Midbrain (tissue), 1 donor: ENCODE results near the gene RALGPS1.

ENCODE experiments used
- DNase-seq: peaks from one replicate; lab custom pipeline; 2025; lab: John Stamatoyannopoulos, UW

The RALGPS1 gene

DNA sequence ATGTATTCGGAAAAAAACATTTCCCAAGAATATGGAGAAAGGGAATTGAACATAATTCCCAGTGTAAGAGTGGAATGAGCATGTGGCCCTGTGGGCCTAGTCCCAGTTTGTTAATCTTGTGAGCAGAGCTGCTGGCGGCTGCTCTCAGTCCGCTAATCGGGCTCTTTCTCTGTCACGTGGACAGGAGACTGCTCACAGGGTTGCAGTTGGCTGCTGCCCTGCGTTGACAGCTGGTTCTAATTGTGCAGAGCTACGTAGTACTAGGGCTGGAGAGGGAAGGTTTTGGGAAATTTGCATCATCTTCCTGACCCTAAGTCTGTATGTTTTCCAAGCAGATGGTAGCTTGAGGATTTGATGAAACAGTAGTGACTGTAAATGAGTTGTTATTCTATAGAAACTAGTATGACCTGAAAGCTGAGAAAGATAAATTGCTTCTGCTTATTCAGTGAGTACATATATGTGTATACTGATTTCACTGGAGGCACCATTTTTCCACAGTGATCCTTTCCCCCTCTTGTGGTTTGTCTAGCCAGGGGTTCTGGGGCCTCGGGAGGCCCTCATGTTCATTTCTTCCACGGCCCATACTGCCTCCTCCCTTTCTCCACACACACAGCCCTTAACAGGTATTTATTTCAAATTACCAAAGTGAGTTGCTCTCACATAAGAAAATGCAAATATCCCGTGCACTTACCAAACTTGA is 107.2 kb downstream of the RALGPS1 start:
- peak; percentile 89 for DNase-seq

DNA sequence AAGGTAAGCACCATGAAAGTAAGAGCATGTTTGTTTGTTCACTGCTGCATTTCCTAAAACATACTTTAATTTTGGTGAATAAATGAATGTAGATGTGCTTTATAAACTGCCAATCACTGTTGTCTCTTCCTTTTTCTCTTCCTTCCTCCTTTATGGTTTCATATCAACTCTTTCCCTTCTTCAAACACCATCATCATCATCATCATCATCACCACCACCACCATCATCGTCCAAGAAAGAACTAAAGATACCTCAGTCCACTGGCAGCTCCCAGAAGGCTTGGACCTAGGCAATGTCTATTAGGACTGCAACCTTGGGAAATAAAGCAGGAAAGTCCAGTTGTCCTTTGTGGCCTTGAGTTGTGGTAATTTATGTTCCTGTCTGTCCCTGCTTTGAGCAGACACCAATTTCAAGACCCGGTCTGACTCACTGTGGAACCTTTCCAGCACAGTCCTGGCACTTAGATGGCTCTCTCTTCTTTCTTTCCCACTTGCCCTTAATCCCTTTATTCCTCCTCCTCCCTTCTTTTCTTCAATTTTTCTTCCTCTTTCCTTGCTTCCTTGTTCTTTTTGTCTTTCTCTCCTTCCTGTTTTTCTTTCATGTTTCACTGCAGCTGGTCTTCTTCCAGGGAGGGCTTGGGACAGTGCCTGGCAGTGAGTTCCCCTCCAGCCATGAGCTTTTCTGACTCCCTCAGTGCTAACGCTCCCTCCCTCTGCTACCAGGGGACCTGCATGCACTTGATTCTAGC is 108.5 kb downstream of the RALGPS1 start:
- no peak for DNase-seq

DNA sequence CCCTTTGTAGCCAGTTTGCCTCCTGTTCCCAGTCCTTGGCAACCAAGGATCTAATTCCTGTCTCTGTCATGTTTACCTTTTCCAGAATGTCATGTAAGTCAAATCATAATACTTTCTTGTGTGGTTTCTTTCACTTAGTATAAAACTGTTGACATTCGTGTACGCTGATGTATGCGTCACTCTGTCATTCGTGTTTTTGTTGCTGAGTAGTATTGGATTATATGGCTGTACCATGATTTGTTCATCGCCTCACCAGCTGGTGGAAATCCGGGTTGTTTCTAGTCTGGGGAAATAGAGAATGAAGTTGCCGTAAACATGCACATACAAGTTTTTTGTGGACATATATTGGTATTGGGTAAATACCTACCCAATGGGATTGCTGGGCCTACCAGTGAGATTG is 110.5 kb downstream of the RALGPS1 start:
- DNase-seq, result no peak

DNA sequence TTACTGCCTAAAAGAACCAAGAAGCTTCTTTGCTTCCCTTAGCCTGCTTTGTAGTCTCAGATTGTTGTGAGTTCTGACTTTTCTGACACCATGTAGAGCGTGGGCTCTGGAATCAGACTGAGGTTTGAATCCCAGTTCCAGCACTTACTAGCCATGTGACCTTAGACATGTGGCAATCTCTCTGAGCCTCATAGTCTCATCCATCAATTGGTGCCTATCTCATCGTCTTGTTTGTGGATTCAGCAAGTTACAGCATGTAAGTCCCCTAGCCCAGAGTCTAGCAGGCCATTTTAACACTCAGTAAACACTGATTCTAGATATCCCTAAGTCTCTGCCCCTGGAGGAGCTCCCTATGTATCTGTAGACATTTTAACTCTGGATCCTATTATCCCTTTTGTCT is 113.1 kb downstream of the RALGPS1 start:
- no peak for DNase-seq

DNA sequence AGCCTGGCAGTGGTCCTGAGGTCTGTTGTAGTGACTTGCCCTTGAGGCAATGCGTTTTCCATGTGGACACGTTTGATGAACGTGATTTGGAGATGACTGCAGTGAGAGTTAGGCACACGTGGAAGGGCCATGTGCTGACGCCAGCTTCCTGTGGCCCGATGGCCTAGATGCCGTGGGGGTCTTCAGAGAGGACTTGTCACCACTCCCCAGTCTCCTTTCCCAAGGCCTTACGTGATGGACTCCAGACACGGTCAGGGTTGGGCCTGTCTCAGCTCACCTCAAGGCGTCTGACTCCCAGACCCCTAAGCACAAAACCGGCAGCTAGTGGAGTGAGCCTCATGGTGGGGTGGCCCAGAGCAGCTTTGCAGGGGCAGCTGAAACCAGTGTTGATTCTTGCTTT is 115.0 kb downstream of the RALGPS1 start:
- no peak for DNase-seq

DNA sequence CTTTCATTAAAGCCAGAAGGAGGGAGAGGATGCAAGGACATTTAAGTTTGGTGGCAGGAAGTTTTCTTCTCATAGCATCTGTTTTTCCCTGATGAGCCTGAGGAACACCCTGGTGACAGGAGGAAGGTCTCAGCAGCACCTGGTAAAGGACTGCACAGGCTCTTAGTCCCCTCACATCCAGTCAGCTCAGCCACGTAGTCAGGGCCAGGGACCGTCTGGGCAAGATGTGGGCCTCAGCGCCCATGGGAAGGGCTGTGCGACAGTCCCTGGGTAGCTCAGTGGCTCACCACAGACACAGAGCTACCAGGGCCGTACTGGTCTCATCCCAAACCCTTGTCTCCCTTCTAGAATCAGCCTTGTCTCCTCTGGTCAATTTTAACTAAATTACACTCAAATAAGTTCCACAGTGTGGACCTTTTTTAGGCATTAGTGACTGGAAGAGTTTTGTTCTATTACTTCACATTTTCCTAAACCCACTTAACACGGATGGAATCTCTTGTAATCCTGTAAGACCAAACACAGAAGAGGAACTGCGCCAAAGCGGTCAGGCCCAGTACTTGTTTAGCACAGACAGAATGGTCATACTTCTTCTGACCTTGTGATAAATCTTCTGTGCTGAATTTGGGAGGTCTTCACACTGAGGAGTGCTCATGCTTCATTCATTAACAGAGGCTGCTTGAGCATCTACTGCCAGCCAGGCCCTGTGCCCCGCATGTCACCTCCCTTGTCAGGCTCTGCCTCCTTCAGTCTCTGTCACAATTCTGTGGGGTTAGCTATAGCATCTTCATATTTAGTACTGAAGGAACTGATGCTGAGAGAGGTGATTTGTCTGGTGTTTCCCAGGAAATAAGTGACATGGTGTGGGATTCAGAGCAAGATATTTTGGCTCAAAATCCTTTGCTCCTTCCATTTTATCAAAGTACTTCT is 116.5 kb downstream of the RALGPS1 start:
- no peak for DNase-seq

DNA sequence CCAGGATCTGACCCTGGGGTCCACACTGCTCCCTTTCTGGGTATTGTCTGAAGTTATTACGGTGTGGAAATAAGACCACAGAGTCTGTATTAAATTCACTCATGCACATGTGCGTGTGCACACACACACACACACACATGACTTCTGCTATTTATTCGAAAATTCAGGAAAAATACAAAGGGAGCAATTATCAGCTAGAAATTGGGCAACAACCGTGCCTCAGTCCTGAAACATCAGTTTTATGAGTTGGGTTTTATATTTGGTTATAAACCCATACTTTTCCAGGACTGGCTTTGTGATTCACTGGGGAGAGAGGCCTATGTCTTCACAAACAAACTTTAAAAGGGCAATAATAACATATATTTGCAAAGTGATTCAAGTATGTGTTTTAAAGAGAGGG is 117.7 kb downstream of the RALGPS1 start:
- no peak for DNase-seq

DNA sequence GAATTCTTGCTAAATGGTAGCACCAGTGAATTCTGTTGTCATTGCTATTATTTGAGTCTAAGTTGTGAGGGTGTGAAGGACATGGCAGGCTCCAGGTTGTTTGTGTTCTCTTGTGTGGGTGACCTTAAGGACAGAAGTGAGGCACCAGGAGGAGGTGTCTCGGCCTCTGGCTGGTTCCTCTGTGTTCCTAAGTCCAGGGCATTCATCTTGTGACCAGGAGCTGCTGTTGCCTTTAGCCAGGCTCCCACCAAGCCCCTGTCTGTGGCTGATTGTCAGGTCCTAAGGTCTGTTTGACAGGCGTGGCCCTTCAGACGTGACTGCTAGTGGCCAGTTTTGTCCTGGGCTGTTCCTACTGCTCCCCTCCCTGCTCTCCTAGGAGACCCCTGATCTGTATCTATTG is 118.5 kb downstream of the RALGPS1 start:
- DNase-seq, result no peak

DNA sequence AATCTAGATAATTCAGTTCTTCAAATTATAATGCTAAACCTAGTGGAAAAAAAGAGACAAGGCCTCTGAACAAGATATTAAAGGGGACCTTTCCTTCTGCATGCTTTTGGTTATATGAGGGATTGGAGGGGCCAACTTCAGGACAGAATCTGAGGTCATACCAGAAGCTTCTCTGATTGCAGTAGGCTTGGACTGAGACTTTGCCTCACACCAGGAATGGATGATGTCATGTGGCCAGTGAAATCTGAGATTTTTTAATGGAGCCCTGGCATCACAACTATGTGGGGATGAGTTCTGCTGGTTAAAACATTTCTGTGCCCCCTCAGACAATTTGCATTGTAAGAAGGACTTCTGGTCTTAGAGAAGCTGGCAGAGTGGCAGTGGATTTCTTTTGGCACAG is 119.2 kb downstream of the RALGPS1 start:
- no peak for DNase-seq

DNA sequence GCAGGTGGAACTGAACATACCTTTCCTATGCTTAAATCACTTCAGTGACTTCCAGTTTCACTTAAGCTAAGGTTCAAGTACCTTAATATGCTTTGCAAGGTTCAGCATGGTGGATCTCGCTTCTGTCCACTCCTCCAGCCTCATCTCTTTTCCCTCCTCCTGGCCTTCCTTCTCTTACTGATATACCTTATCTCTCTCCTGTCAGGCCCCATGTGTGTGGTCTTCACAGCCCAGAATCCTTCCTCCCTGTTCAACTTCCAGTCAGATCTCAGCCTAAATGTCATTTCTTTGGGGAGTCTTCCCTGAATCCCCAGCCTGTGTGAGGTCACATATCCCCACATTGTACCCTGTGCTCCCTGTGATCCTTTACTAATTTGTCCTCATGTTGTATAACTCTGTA is 120.1 kb downstream of the RALGPS1 start:
- DNase-seq, result no peak

DNA sequence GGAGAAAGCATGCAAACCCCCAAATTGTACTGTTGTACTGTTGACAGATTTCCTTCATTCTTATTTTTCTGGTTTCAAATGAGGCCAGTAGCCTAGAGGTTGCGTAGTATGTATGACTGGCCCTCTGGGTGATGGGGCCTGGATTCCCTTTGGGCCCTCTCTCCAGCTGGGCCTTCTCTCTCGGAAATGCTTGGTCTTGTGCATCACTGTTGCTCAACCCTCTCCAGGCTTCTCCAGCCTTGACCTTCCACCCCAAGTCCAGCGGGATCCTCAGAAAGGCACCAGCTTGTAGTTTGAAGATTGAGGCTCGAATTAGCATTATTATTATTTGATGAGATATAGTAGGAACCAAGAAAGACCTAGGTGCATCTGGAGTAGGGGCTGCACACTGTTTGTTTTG is 120.8 kb downstream of the RALGPS1 start:
- no peak for DNase-seq

DNA sequence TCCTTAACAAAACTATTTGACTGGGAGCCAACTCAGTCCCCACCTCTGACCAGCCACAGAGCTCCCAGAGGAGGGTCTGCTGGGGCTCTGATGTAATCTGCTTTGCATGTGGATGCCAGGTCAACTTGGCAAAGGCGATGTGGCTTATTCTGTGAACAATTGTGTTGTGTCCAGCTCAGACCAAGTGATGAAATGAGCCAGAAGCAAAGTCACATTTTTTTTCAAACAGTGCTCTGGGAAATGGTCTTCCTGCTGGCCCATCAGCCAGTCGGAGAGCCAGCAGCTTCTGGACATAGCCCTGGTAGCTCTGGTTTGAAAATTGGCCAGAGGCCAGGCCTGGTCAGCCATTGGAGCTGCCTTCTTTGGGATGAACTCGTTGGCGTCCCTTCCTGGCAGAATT is 121.4 kb downstream of the RALGPS1 start:
- DNase-seq, result peak; percentile 61

DNA sequence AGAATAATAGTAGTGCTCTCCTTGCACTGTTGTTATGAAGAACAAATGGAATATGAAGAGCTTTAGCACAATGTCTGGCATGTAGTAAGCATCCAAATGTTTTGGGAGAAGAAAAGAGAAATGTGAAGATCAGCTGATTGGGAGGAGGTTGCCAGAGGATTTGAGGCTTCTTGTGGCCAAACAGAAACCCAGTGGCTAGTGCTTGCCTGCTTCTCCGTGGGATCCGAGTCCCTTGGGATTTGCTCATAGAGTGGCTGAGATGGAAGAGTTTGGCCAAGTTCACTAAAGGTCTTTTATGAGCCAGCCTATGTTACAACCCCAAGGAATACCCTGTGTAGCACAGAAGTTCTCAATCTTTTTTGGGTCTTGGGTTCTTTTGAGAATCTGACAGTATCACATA is 121.9 kb downstream of the RALGPS1 start:
- no peak for DNase-seq

DNA sequence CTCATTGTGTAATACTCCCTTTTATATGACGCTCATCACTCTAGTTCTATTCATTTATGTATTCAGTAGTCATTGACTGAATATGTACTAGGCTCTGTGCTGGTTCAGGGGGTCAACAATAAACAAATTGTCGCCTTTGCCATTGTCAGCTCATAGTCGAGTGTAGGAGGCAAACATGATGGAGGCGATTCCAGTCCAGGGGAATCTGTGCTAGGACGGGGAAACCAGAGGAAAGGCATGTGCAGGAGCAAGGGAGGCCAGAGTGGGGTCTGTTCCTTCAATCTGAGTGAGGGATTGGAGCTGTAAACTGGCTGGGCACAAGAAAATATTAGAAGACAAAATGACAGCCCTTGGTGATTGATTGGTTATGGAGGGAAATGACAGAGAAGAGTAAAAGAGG is 123.9 kb downstream of the RALGPS1 start:
- DNase-seq, result no peak

DNA sequence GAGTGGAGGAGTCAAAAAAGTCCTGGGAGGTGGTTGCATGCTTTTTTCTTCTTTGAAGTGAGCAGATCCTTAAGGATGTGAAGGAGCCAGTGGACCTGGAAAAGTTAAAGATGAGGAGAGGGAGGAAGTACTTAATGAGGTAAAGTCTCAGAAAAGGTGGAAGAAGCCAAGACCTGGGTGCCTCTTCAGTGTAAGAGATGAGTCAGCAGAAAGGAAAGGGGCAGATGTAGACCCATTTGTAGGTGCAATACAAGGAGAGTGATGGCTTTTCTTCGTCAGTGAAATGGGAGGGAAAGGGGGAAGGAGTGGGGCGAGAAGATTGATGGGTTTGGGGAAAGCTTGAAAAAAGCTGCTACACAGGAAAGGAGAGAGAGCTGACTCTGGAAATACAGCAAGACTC is 124.9 kb downstream of the RALGPS1 start:
- DNase-seq, result no peak

DNA sequence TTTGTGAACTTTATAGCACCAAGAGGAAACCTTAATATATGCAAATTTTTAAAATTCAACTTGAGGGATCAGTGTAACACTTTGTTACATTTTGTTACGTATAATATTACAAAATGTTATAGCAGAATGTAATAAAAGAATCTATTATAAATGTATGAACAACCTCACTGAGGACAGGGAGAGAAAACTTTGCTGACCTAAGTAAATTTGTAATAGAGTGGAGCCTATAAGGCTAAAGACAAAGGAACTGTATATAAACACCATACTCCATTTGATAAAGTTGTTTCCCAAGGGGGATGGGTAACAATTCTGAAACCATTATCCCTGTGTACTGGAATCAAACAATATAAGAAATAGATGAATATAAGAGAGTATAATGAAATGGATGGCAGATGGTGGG is 130.6 kb downstream of the RALGPS1 start:
- no peak for DNase-seq

DNA sequence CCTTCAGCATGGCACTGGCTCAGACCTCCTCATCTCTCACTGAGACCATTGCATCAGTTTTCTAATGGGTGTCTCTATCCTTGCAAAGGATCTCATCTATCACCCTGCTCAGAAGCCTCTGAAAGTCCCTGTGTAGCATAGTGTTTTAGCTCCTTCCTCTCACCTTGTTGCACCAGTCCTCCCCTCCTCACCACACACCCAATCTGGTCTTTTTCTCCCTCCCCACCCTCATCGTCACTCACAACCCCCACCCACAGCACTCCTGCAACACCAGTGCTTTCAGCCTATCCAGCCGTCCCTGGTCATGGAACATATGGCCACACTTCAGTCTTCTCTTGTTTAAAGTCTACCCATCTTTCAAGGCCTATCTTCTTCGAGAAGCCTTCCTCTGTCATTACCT is 133.4 kb downstream of the RALGPS1 start:
- DNase-seq, result no peak

DNA sequence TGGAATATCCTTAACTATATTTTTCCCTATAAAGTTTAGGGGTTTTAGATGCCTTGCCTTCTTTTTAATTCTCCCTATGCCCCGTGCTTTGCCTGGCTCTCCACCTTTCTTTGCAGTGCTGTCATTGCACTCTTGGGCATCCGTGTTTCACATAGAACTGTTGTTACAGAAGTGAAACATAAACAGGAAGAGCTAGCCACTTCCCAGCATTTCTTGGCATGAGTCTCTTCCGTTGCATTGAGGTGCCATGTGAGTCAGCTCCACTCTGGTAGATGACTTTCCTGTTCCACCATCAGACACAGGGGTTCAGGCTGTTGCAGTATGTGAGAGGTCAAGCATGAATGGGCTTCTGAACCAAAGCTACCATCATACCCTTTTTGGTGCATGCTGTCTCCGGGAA is 134.5 kb downstream of the RALGPS1 start:
- peak; percentile 33 for DNase-seq

DNA sequence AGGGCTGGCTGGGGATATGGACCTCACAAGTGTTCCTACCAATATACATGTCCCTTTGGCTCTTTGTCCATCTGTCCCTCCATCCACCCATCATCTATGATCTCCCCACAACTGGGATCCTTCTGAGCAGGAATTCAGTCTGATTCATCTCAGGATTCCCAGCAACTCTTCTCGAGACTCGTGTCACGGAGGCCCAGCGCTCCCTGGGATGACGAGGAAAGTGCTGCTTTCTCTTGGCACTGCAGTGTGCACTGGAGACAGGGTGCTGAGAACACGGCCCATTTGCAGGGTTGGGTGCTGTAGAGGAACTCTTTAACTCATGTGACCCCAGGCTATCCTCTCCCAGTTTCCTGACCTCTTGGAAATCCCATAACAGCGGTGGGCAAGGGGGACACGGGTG is 135.0 kb downstream of the RALGPS1 start:
- DNase-seq, result no peak

DNA sequence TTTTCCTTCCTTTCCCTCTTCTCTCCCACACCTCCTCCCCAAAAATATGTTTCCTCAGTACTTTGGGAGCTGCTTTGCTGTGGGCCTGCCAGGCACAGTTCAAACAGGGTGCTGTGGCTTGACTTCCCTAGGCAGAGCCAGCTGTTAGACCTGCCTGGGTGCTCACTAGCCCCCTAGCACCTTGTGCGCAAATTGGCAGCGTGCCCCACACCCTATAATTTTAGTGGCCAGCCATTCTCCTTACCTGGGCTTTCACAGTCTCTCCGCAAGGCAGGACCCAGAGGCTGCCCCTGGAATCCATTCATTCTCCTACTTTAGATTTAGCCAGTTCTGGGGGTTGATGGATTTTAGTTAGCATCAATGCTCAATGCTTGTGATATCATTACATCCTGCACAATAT is 135.6 kb downstream of the RALGPS1 start:
- no peak for DNase-seq

DNA sequence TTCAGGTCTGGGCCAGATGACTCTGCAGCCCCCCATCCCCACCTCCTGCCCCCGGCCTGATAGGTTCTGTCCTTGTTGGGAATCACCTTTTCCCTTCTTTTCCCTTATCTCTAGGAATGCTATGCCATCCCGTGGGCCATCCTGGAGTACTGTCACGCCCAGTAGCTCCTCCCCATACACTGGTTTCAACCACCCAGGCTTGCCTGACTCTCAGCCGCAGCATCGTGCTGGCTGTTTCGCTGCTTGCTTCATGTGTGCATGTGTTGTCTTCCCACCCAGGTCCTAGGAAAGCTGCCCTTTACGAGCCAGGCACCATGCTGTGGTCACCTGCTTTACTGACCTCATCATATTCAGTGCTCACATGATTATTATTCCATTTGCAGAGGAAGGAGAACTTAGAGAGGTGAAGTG is 136.0 kb downstream of the RALGPS1 start:
- DNase-seq, result no peak

DNA sequence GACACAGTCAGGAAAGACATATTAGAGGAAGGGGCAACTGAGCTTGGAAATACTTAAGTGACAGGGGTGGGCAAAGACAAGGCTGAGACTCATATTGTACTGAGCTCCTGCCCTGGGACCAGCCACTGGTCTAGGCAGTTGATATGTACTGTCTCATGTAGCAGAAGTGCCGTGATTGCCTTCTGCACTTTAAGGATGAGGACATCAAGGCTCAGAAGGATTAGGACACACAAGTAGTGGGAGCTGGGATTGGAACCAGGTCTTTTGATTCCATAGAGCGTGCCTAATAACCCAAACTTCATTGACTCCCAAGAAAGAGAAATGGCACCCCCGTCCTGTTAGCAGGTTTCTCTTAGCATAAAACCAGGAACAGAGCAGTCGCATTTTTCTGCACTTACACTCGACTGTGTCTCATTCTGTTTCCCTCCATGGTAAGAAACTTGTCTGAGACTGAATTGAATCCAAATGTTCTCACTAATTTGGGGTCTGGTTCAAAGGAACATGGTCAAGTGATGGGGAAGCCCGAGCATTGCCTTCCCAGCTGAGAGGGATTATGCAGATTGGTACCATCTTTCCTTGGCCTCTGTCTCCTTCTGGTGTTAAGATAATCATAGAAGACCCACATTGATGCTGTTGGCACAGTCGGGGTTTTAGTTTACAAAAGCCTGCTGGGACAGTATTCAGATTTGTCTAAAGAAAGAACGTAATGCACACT is 137.5 kb downstream of the RALGPS1 start:
- DNase-seq, result no peak
